HepG2 (cell line): ENCODE measurements around the gene TMEM270. TPM values are rescaled to one million over a fixed set of nuclear protein-coding genes. Genes with fewer than 3 reads are reported as not detected.

Source experiments
- ATAC-seq: fragments of 200-7000 bp; cut with Tn5 transposase; 3 replicates; pipeline ENCODE4 v1.9.1; 2020; ENCODE audit warnings: mild to moderate bottlenecking, moderate library complexity
- BruUV-seq: library from RNA; stranded (reverse); fragments of 400-500 nt; replicated peaks from 2 replicates; lab custom pipeline; 2021; lab: Mats Ljungman, UMichigan
- CTCF ChIA-PET: fragments of 300-600 bp; formaldehyde crosslinking; extraction: SDS; loops from one replicate; lab custom pipeline; 2021; ENCODE audit warnings: low total read pairs, inconsistent platforms, low intra/inter-chr PET ratio; lab: Yijun Ruan, JAX
- POLR2A ChIA-PET: fragments of 350-600 bp; sonication (Branson Sonifier 250); formaldehyde crosslinking; loops from one replicate; lab custom pipeline; 2020; ENCODE audit warnings: antibody characterized with exemption, inconsistent platforms; lab: Yijun Ruan, JAX
- DNase-seq: peaks from one replicate; pipeline ENCODE4 v3.0.0-alpha.2; 2015; ENCODE audit warnings: low spot score
- FAIRE-seq: peaks from 3 replicates; lab custom pipeline; 2011; peaks lifted over from hg19 to GRCh38; lab: Jason Lieb, UNC
- H2AFZ ChIP-seq: one replicate; pipeline ENCODE4 v1.6.1; 2011; ENCODE audit warnings: low read length, inconsistent platforms
- H3K27ac ChIP-seq: fragments of 300-600 bp; 3 replicates; pipeline ENCODE4 v1.8.0; 2011; ENCODE audit warnings: mixed run types, mild to moderate bottlenecking, mixed read lengths, low read length, inconsistent platforms; ENCODE audit not compliant: insufficient read depth; ENCODE audit errors: extremely low read length
- H3K27me3 ChIP-seq, 2 experiments: fragments of 200-600 bp in 1 of 2; 2 replicates in 1 of 2; 3 replicates in 1 of 2; pipeline versions ENCODE4 v1.6.0 to v1.8.0; 2011; ENCODE audit warnings: low read length in 2 of 2, mild to moderate bottlenecking in 2 of 2, moderate library complexity in 2 of 2, inconsistent platforms in 1 of 2; ENCODE audit not compliant: insufficient read depth in 2 of 2, control insufficient read depth in 1 of 2
- H3K36me3 ChIP-seq, 2 experiments: fragments of 200-600 bp in 1 of 2; replicated peaks in 1 of 2; 2 replicates in 1 of 2; 3 replicates in 1 of 2; pipeline versions ENCODE4 v1.5.1 to v1.8.0; 2011; ENCODE audit warnings: low read length in 2 of 2, inconsistent platforms in 1 of 2; ENCODE audit not compliant: insufficient read depth in 2 of 2, control insufficient read depth in 1 of 2
- H3K4me1 ChIP-seq: 2 replicates; pipeline ENCODE4 v1.5.1; 2012; ENCODE audit warnings: low read length, inconsistent platforms; ENCODE audit not compliant: insufficient read depth
- H3K4me2 ChIP-seq: 2 replicates; pipeline ENCODE4 v1.6.0; 2011; ENCODE audit warnings: low read depth, low read length, inconsistent platforms
- H3K4me3 ChIP-seq, 3 experiments: fragments of 200-600 bp in 1 of 3; sonication (generic), shearing (Covaris generic) in 1 of 3; replicated peaks in 1 of 3; 2 replicates each; pipeline ENCODE4 v1.5.1; 2011 to 2016; ENCODE audit warnings: low read length in 3 of 3, inconsistent platforms in 2 of 3, low read depth in 2 of 3, mild to moderate bottlenecking in 2 of 3, control low read depth in 1 of 3, mixed read lengths in 1 of 3; ENCODE audit not compliant: insufficient read depth in 1 of 3
- H3K79me2 ChIP-seq: one replicate; pipeline ENCODE4 v1.6.1; 2011; ENCODE audit warnings: low read length, inconsistent platforms; ENCODE audit not compliant: insufficient read depth
- H3K9ac ChIP-seq: 2 replicates; pipeline ENCODE4 v1.6.0; 2011; ENCODE audit warnings: mild to moderate bottlenecking, low read depth, low read length, inconsistent platforms; ENCODE audit not compliant: insufficient read depth
- H3K9me3 ChIP-seq: 2 replicates; pipeline ENCODE4 v1.5.1; 2012; ENCODE audit warnings: mild to moderate bottlenecking, low read length
- H4K20me1 ChIP-seq: 2 replicates; pipeline ENCODE4 v1.6.0; 2011; ENCODE audit warnings: inconsistent platforms, mild to moderate bottlenecking, low read length, moderate library complexity; ENCODE audit not compliant: insufficient read depth
- AGO2 ChIP-seq: fragments of 200-400 bp; formaldehyde crosslinking; optimal IDR thresholded peaks from 2 replicates; pipeline ENCODE3; 2017; ENCODE audit warnings: mild to moderate bottlenecking, low read depth, low read length, moderate library complexity
- E2F1 ChIP-seq: sonication (generic); formaldehyde crosslinking; IDR thresholded peaks from 2 replicates; pipeline ENCODE4 v1.5.0; 2020; ENCODE audit warnings: missing genetic modification reagents
- GATAD2A ChIP-seq: IDR thresholded peaks from 2 replicates; pipeline ENCODE4 v1.6.1; 2016
- HCFC1 ChIP-seq: fragments of 150-350 bp; IDR thresholded peaks from 2 replicates; pipeline ENCODE4 v1.6.1; 2014; ENCODE audit warnings: low read depth, low read length
- HNRNPK ChIP-seq: fragments of 200-400 bp; formaldehyde crosslinking; IDR thresholded peaks from 2 replicates; pipeline ENCODE4 v1.6.1; 2018; ENCODE audit warnings: low read length, low read depth, moderate library complexity, mild to moderate bottlenecking; ENCODE audit not compliant: poor library complexity, severe bottlenecking
- HNRNPUL1 ChIP-seq: fragments of 200-400 bp; formaldehyde crosslinking; IDR thresholded peaks from 2 replicates; pipeline ENCODE4 v1.6.1; 2017; ENCODE audit warnings: low read depth, mild to moderate bottlenecking, low read length, moderate library complexity
- MATR3 ChIP-seq: sonication (generic); formaldehyde crosslinking; IDR thresholded peaks from 2 replicates; pipeline ENCODE4 v1.4.0; 2020; ENCODE audit warnings: missing genetic modification reagents
- NFIB ChIP-seq: sonication (generic); formaldehyde crosslinking; IDR thresholded peaks from 2 replicates; pipeline ENCODE4 v1.9.0; 2021; ENCODE audit warnings: missing genetic modification reagents, mild to moderate bottlenecking, borderline replicate concordance
- PHF8 ChIP-seq: sonication (generic); formaldehyde crosslinking; IDR thresholded peaks from 2 replicates; pipeline ENCODE4 v1.5.0; 2020; ENCODE audit warnings: missing genetic modification reagents
- POLR2G ChIP-seq: fragments of 200-400 bp; formaldehyde crosslinking; IDR thresholded peaks from 2 replicates; pipeline ENCODE4 v1.6.1; 2018; ENCODE audit warnings: mild to moderate bottlenecking, low read depth, low read length, moderate library complexity
- RFX3 ChIP-seq: IDR thresholded peaks from 2 replicates; pipeline ENCODE4 v1.6.1; 2016; ENCODE audit warnings: missing biosample characterization, missing genetic modification reagents
- RNF2 ChIP-seq: fragments of 450-650 bp; conservative IDR thresholded peaks from 2 replicates; pipeline ENCODE4 v1.6.1; 2016; ENCODE audit warnings: low read depth
- SP1 ChIP-seq, 2 experiments: fragments of 450-650 bp in 1 of 2; sonication (generic) in 1 of 2; formaldehyde crosslinking in 1 of 2; IDR thresholded peaks; 2 replicates each; pipeline versions ENCODE4 v1.4.0 to v1.6.1; 2016 to 2020; ENCODE audit warnings: missing genetic modification reagents in 1 of 2
- ZMYM3 ChIP-seq: sonication (generic); formaldehyde crosslinking; IDR thresholded peaks from 2 replicates; pipeline ENCODE4 v1.5.1; 2020; ENCODE audit warnings: mild to moderate bottlenecking, missing genetic modification reagents
- ZNF121 ChIP-seq: sonication (generic); formaldehyde crosslinking; IDR thresholded peaks from 2 replicates; pipeline ENCODE4 v1.5.0; 2020; ENCODE audit warnings: mild to moderate bottlenecking, missing genetic modification reagents
- ZNF557 ChIP-seq: sonication (generic); formaldehyde crosslinking; IDR thresholded peaks from 2 replicates; pipeline ENCODE4 v1.4.0; 2020; ENCODE audit warnings: missing genetic modification reagents
- WGBS: methylation state at CpG from one replicate; pipeline ENCODE4 v1.1.6; 2017; ENCODE audit warnings: low lambda C conversion rate; 5-methylcytosine and 5-hydroxymethylcytosine counted together
- in situ Hi-C: cut with HindIII; loops from 2 replicates; pipeline ENCODE4 v1.10.0; 2017; ENCODE audit warnings: low pct_unique_long_range_greater_than_20kb; ENCODE audit not compliant: extremely low pct_ligation_motif_present
- intact Hi-C: fragments of 100-400 bp; cut with micrococcal nuclease; formaldehyde crosslinking; loops from one replicate; pipeline ENCODE4 v1.10.0; 2022; ENCODE audit not compliant: unreplicated experiment
- polyA plus RNA-seq, 8 experiments: library from polyadenylated mRNA; depleted of rRNA in 3 of 8; stranded (reverse) in 7 of 8; unstranded in 1 of 8; fragments of >200 nt; fragmentation: Illumina TruSeq in 4 of 8; extraction: Trizol in 4 of 8; gene quantifications; 2 replicates each; pipeline versions ENCODE4 v1.2.1 to v1.2.3, GENCODE V29; 2011 to 2016; ENCODE audit warnings: low read depth in 4 of 8, missing spikeins in 1 of 8, mixed read lengths in 1 of 8; ENCODE audit not compliant: insufficient read depth in 1 of 8
- total RNA-seq, 5 experiments: library from RNA; depleted of rRNA; stranded (reverse); fragments of >200 nt; fragmentation: Illumina TruSeq; extraction: Trizol; gene quantifications; 2 replicates each; pipeline ENCODE4 v1.2.3, GENCODE V29; 2016; ENCODE audit warnings: low read depth in 1 of 5

TMEM270 gene
- total and polyA plus RNA-seq, 2 of the 13 experiments (the other 11 are each of a cell fraction or from before 2014, with no cell fraction given) = not detected

GRCh38 chr7:73839743-73840714 lies 20.9 kb upstream of the TMEM270 start:
- peak; percentile 55 for ATAC-seq
- no peaks in the 10 kb centered on the region for H4K20me1 ChIP-seq
- no peak for FAIRE-seq
- no peak for DNase-seq
- CTCF ChIA-PET = no interaction called here
- no peaks in the 10 kb centered on the region for H3K9me3 ChIP-seq
- BruUV-seq = no TSS peak
- no peaks in the 10 kb centered on the region for H3K79me2 ChIP-seq
- no peaks in the 10 kb centered on the region for H3K27me3 ChIP-seq
- intact Hi-C loops = no loop called here
- no peak overlapping the region for H2AFZ ChIP-seq
- POLR2A ChIA-PET = interaction anchor here (3.7 kb wide), 1 partner anchor 8 kb away, joined by 55 read pairs; the partner anchor contains the start of gene CLDN4
- TF ChIP-seq AGO2 (peak; percentile 5), MATR3 (CRISPR knock-in tag) (no peak)
- H3K9ac ChIP-seq = no peak overlapping the region
- WGBS = 74% methylated on average over 16 of the region's 22 CpGs
- no peak overlapping the region for H3K4me3 ChIP-seq
- H3K36me3 ChIP-seq = no peaks in the 10 kb centered on the region
- in situ Hi-C loops = no loop called here
- peaks cover 49% of the 10 kb centered on the region for H3K4me1 ChIP-seq
- no peak overlapping the region for H3K27ac ChIP-seq
- H3K4me2 ChIP-seq = 0 out of 2 replicates have a peak overlapping the region, but pooled peaks have one; percentile 16

- WGBS = 87% methylated on average over 8 of the region's 16 CpGs
- POLR2A ChIA-PET = interaction anchor here (3.7 kb wide), 1 partner anchor 9 kb away, joined by 55 read pairs; the partner anchor contains the start of gene CLDN4
- Histone ChIP-seq H2AFZ (no peak overlapping the region), H3K27me3 (0 out of 5 replicates have a peak, but pooled peaks cover 0 to 3% of the 10 kb centered on the region in 2 experiments), H3K9ac (no peak overlapping the region), H4K20me1 (no peaks in the 10 kb centered on the region), H3K4me1 (peaks cover 49% of the 10 kb centered on the region), H3K9me3 (no peaks in the 10 kb centered on the region), H3K4me3 (no peak overlapping the region), H3K79me2 (no peaks in the 10 kb centered on the region), H3K36me3 (no peaks in the 10 kb centered on the region), H3K27ac (no peak overlapping the region), H3K4me2 (no peak overlapping the region)
- FAIRE-seq (no peak), ATAC-seq (no peak), DNase-seq (no peak)
- intact Hi-C loops (no loop called here), in situ Hi-C loops (no loop called here)
- CTCF ChIA-PET = no interaction called here
- no TSS peak for BruUV-seq
- TF ChIP-seq SP1 (IDR thresholded peaks at IDR 0.05) (no peak), SP1 (CRISPR knock-in tag; IDR thresholded peaks at IDR 0.05) (no peak), RFX3 (CRISPR knock-in tag) (no peak), GATAD2A (no peak), HCFC1 (no peak), E2F1 (CRISPR knock-in tag) (no peak), ZMYM3 (CRISPR knock-in tag) (peak; percentile 57; the same call in 1 of the 2 replicates), HNRNPK (no peak), NFIB (no peak), HNRNPUL1 (no peak), ZNF557 (CRISPR knock-in tag) (no peak), ZNF121 (CRISPR knock-in tag) (peak; percentile 83), RNF2 (no peak), PHF8 (CRISPR knock-in tag) (no peak), POLR2G (no peak)
These were observed 20.1 kb upstream of the TMEM270 start for GRCh38 chr7:73840715-73841379.
